GM18505 (cell line): ENCODE results near the gene SEMA3B.
A peak's percentile ranks its signal among the peaks of the same experiment; 100 is the strongest.
"Not testable (repeated sequence)": the region's sequence is repeated elsewhere in the genome, so short reads cannot be mapped to it uniquely, and the experiment has no call there.

Experiments used
- ATAC-seq: cut with Tn5 transposase; IDR thresholded peaks from one replicate; pipeline ENCODE4 v1.9.1; 2021; ENCODE audit not compliant: unreplicated experiment
- POLR2A ChIP-seq: IDR thresholded peaks from 4 replicates; pipeline ENCODE4 v1.6.1; 2011; ENCODE audit warnings: borderline replicate concordance; ENCODE audit not compliant: insufficient read depth, insufficient read length; ENCODE audit errors: extremely low read depth

SEMA3B gene

GRCh38 chr3:50268703-50269451 is at the start of gene SEMA3B:
SEMA3B (plus strand) TSS chr3:50269147; CDS start chr3:50269241, 94 bp downstream.
- ATAC-seq: no peak
- TF ChIP-seq POLR2A: no peak

GRCh38 chr3:50219285-50219684 is 49.7 kb upstream of the SEMA3B start:
- ATAC-seq: no peak
- TF ChIP-seq POLR2A: no peak

- TF ChIP-seq POLR2A: no peak
- ATAC-seq: no peak
Measured at GRCh38 chr3:50220109-50220508, 48.8 kb upstream of the SEMA3B start.

- ATAC-seq: no peak
- TF ChIP-seq POLR2A: no peak
Measured at GRCh38 chr3:50221051-50221410, 47.9 kb upstream of the SEMA3B start.

GRCh38 chr3:50221411-50222168 is 47.4 kb upstream of the SEMA3B start:
- no peak for TF ChIP-seq POLR2A
- ATAC-seq: no peak

GRCh38 chr3:50222169-50222528 is 46.8 kb upstream of the SEMA3B start:
- no peak for TF ChIP-seq POLR2A
- no peak for ATAC-seq

GRCh38 chr3:50224639-50225038 is 44.3 kb upstream of the SEMA3B start:
- no peak for TF ChIP-seq POLR2A
- no peak for ATAC-seq

GRCh38 chr3:50226888-50227389 is 42.0 kb upstream of the SEMA3B start:
- ATAC-seq: peak; percentile 28
- no peak for TF ChIP-seq POLR2A

- ATAC-seq: peak; percentile 85
Measured at GRCh38 chr3:50227390-50228183, 41.4 kb upstream of the SEMA3B start.

GRCh38 chr3:50228184-50228763 is 40.7 kb upstream of the SEMA3B start:
- not testable (repeated sequence) for ATAC-seq

More at GRCh38 chr3:50227390-50228183, 41.4 kb upstream of the SEMA3B start:
- peak; percentile 67 for TF ChIP-seq POLR2A

- ATAC-seq: no peak
- no peak for TF ChIP-seq POLR2A
Measured at GRCh38 chr3:50229490-50229889, 39.5 kb upstream of the SEMA3B start.

GRCh38 chr3:50230104-50230793 is 38.7 kb upstream of the SEMA3B start:
- no peak for TF ChIP-seq POLR2A
- no peak for ATAC-seq

- ATAC-seq: no peak
- no peak for TF ChIP-seq POLR2A
Measured at GRCh38 chr3:50230794-50231125, 38.2 kb upstream of the SEMA3B start.
